ENCODE measurements around the gene MBP.

- TF ChIP-seq CTCF (conservative IDR thresholded peaks at IDR 0.05; ENCODE audit: low read depth, low read length) (no peak), EZH2 (IDR thresholded peaks at IDR 0.05; ENCODE audit: borderline replicate concordance, low read depth, low read length, poor library complexity, severe bottlenecking) (no peak)
These were observed 164.7 kb downstream of the MBP start for GRCh38 chr18:76967721-76968472.
